Peyer's patch (tissue), 4 donors: ENCODE data around the gene TLX1. TPM values are rescaled to one million over a fixed set of nuclear protein-coding genes. Genes with fewer than 3 reads are reported as not detected.

Experiments used
- DNase-seq, 3 donors: peaks; one replicate each; pipeline ENCODE4 v3.0.0-alpha.2; 2017 to 2019
- H3K27ac ChIP-seq, 4 donors: fragments of 200-600 bp; sonication (generic); one replicate each; pipeline ENCODE4 v1.5.1; 2016 to 2019
- H3K27me3 ChIP-seq, 2 donors: fragments of 200-600 bp; sonication (generic); one replicate each; pipeline ENCODE4 v1.5.1; 2019
- H3K36me3 ChIP-seq, 3 donors: fragments of 200-600 bp; sonication (generic); one replicate each; pipeline ENCODE4 v1.5.1; 2016 to 2019
- H3K4me1 ChIP-seq, 4 donors: fragments of 200-600 bp; sonication (generic); one replicate each; pipeline ENCODE4 v1.5.1; 2016 to 2019
- H3K4me3 ChIP-seq, 4 donors: fragments of 200-600 bp; sonication (generic); 1 replicate in 3 of 4; 2 replicates in 1 of 4; pipeline ENCODE4 v1.5.1; 2016 to 2019; ENCODE audit warnings: mild to moderate bottlenecking in 1 of 4
- H3K9me3 ChIP-seq, 4 donors: fragments of 200-600 bp; sonication (generic); one replicate each; pipeline ENCODE4 v1.5.1; 2016 to 2019; ENCODE audit warnings: mild to moderate bottlenecking in 1 of 4
- CTCF ChIP-seq, 6 experiments: fragments of 450-650 bp in 4 of 6; fragments of 200-600 bp in 2 of 6; sonication (generic) in 1 of 6; IDR thresholded peaks; one replicate each; pipeline ENCODE4 v1.5.1; 2017 to 2019; ENCODE audit warnings: antibody characterized with exemption in 6 of 6, mild to moderate bottlenecking in 3 of 6, moderate library complexity in 1 of 6
- POLR2A ChIP-seq, 2 donors: fragments of 450-650 bp; IDR thresholded peaks; one replicate each; pipeline ENCODE4 v1.5.1; 2017; ENCODE audit warnings: antibody characterized with exemption in 2 of 2, mild to moderate bottlenecking in 2 of 2, moderate library complexity in 2 of 2
- total RNA-seq, 4 donors: library from RNA; depleted of rRNA; stranded (reverse); fragments of >200 nt; gene quantifications; one replicate each; pipeline ENCODE4 v1.1.0, GENCODE V29; 2016

The TLX1 gene
- total RNA-seq, 4 donors from 2014 or later: 1.6 to 4.8 (median 3.2) TPM; not detected in 1

GRCh38 chr10:101161494-101162299 is 30.6 kb downstream of the TLX1 start:
- Histone ChIP-seq H3K36me3 (no peaks in the 10 kb centered on the region), H3K4me1 (no peaks in the 10 kb centered on the region), H3K27me3 (no peaks in the 10 kb centered on the region), H3K4me3 (no peak overlapping the region), H3K27ac (no peak overlapping the region), H3K9me3 (no peaks in the 10 kb centered on the region)
- TF ChIP-seq CTCF (IDR thresholded peaks at IDR 0.05) (peak; percentile 74 to 96 (median 86)), POLR2A (IDR thresholded peaks at IDR 0.05) (no peak)
- DNase-seq: peak; percentile 53 to 86 (median 71)

- no peaks in the 10 kb centered on the region for H3K9me3 ChIP-seq
- TF ChIP-seq CTCF (IDR thresholded peaks at IDR 0.05) (no peak), POLR2A (IDR thresholded peaks at IDR 0.05) (no peak)
- H3K36me3 ChIP-seq: no peaks in the 10 kb centered on the region
- no peak overlapping the region for H3K27ac ChIP-seq
- H3K4me1 ChIP-seq: no peaks in the 10 kb centered on the region
- no peak overlapping the region for H3K4me3 ChIP-seq
- DNase-seq: no peak
- H3K27me3 ChIP-seq: no peaks in the 10 kb centered on the region
Measured at GRCh38 chr10:101162677-101163076, 31.6 kb downstream of the TLX1 start.

- no peaks in the 10 kb centered on the region for H3K27me3 ChIP-seq
Measured at GRCh38 chr10:101164020-101164419, 32.9 kb downstream of the TLX1 start.

GRCh38 chr10:101165736-101166135 is 34.6 kb downstream of the TLX1 start:
- Histone ChIP-seq H3K27me3 (no peaks in the 10 kb centered on the region), H3K36me3 (no peaks in the 10 kb centered on the region), H3K4me3 (no peak overlapping the region), H3K4me1 (no peaks in the 10 kb centered on the region), H3K9me3 (no peaks in the 10 kb centered on the region), H3K27ac (no peak overlapping the region)
- no peak for TF ChIP-seq CTCF (IDR thresholded peaks at IDR 0.05)
- no peak for TF ChIP-seq POLR2A (IDR thresholded peaks at IDR 0.05)
- DNase-seq: no peak

More at GRCh38 chr10:101164020-101164419, 32.9 kb downstream of the TLX1 start:
- Histone ChIP-seq H3K9me3 (no peaks in the 10 kb centered on the region), H3K4me1 (no peaks in the 10 kb centered on the region), H3K4me3 (no peak overlapping the region), H3K36me3 (no peaks in the 10 kb centered on the region), H3K27ac (no peak overlapping the region)
- DNase-seq: no peak
- no peak for TF ChIP-seq POLR2A (IDR thresholded peaks at IDR 0.05)
- TF ChIP-seq CTCF (IDR thresholded peaks at IDR 0.05): no peak

- no peaks in the 10 kb centered on the region for H3K36me3 ChIP-seq
- DNase-seq: no peak
- no peaks in the 10 kb centered on the region for H3K27me3 ChIP-seq
- no peak overlapping the region for H3K4me3 ChIP-seq
- H3K27ac ChIP-seq: no peak overlapping the region
- TF ChIP-seq POLR2A (IDR thresholded peaks at IDR 0.05): no peak
- no peak for TF ChIP-seq CTCF (IDR thresholded peaks at IDR 0.05)
- H3K9me3 ChIP-seq: no peaks in the 10 kb centered on the region
- H3K4me1 ChIP-seq: no peaks in the 10 kb centered on the region
Measured at GRCh38 chr10:101166430-101166829, 35.3 kb downstream of the TLX1 start.
